GM19043 (cell line): ENCODE measurements around the gene RUSC1.
A peak's percentile ranks its signal among the peaks of the same experiment; 100 is the strongest.
"Not testable (repeated sequence)": the region's sequence is repeated elsewhere in the genome, so short reads cannot be mapped to it uniquely, and the experiment has no call there.

ENCODE experiments used
- ATAC-seq: cut with Tn5 transposase; IDR thresholded peaks from one replicate; pipeline ENCODE4 v1.9.1; 2021; ENCODE audit warnings: low read depth; ENCODE audit not compliant: unreplicated experiment

The RUSC1 gene

DNA sequence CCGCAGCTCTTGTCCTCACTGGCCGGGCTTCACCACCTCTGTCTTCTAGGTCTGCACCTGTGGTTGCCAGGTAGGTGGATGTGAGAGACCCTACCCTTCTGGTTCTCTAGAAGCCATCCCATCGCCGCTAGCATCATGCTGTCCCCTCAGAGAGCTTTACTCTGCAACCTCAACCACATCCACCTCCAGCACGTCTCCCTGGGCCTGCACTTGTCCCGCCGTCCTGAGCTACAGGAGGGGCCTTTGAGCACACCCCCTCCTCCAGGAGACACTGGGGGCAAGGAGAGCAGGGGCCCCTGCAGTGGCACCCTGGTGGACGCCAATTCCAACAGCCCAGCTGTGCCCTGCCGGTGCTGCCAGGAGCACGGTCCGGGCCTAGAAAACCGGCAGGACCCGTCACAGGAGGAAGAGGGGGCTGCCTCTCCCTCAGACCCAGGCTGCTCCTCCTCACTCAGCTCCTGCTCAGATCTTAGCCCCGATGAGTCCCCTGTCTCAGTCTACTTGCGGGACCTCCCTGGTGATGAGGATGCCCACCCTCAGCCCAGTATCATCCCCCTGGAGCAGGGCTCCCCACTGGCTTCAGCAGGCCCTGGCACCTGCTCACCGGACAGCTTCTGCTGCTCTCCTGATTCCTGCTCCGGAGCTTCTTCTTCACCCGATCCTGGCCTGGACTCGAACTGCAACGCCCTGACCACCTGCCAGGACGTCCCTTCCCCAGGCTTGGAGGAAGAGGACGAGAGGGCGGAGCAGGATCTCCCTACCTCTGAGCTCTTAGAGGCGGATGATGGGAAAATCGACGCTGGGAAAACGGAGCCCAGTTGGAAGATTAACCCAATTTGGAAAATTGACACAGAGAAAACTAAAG is 1.2 kb downstream of the RUSC1 start:
- ATAC-seq: no peak

DNA sequence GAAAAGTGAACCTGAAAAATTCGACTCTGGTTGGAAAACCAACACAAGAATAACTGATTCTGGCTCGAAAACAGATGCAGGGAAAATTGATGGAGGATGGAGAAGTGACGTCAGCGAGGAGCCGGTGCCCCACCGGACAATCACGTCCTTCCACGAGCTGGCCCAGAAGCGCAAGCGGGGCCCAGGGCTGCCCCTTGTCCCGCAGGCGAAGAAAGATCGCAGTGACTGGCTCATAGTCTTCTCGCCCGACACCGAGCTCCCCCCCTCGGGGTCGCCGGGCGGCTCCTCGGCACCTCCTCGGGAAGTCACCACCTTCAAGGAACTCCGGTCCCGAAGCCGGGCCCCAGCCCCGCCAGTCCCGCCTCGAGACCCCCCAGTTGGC is 1.9 kb downstream of the RUSC1 start:
- no peak for ATAC-seq

DNA sequence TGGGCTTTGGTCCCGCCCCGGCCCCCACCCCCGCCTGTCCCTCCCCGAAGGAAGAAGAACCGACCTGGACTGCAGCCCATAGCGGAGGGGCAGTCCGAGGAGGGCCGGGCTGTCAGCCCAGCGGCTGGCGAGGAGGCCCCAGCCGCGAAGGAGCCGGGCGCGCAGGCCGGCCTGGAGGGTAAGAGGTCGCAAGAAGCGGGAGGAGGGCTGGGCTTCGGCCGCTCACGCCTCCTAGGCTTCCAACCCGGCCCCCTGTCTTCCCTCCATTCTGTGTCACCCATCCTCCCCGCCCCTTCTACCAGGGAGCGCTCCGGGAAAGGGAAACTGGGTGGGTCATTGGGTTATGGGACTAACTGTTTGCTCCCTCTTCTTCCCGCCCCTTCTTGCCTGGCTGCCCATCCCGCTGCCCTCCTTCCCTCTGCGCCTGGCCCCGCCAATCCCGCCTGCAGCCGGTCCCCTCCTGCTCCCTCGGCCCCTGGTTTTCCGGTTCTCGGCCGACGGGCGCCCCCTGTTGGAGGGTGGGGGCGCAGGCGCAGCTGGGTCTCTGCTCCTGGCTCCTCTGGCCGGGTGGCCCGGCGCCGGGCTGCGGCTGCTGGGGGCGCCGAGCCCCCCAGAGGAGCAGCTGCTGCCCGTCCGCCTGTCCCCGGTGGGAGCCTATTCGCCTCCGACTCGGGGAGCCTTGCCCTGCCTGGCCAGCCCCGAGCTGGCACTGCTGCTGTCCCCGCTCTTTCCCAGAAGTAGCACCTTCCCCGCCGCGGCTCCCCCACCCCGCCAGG is 2.4 kb downstream of the RUSC1 start:
- ATAC-seq: peak; percentile 28

DNA sequence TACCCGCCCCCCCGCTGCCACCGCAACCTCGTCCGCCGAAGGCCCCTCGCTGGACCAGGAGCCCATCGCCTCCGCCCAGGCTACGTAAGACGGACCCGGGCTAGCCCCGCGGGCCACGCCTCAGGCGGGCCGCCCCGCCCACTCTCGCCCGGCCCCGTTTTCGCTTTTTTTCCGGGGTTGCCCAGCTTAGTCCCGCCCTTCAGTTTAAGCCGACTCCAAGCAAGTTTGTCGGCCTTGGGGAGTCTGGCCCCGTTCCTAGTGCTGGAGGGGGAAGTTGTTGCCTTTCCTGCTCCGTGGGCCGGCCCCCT is 3.0 kb downstream of the RUSC1 start:
- peak; percentile 33 for ATAC-seq

DNA sequence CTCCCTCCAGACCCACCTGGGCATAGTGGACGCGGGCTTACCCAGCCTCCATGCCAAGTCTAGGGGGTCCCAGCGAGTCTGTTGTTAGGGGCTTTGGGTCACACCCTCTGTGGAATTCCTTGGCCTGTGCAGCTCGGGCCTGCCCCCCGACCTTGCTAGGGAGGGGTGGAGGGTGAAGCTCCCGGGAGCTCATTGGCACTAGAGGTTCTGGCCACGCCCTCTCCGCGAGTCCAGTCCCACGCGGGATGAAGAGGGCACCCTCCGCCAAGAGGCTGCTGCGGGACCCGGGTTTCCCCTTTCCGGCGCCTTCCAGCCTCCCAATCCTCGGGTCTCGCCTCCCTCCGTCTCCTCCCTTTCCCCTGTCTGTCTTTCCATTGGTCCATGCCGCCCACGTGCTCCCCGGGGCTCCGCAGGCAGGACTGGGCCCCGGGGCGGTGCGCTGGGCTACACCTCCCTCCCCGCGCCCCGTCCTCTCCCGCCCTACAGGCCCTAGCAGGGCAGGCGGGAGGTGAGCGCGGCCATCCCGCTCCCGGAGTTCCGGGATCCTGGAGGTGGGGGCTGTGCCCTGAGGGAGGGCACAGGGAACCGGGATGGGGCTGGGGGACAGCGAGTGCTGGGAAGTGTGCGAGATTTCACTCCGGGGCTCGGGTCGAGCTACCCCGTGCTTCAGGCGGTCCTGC is 3.5 kb downstream of the RUSC1 start:
- ATAC-seq: peak; percentile 69

DNA sequence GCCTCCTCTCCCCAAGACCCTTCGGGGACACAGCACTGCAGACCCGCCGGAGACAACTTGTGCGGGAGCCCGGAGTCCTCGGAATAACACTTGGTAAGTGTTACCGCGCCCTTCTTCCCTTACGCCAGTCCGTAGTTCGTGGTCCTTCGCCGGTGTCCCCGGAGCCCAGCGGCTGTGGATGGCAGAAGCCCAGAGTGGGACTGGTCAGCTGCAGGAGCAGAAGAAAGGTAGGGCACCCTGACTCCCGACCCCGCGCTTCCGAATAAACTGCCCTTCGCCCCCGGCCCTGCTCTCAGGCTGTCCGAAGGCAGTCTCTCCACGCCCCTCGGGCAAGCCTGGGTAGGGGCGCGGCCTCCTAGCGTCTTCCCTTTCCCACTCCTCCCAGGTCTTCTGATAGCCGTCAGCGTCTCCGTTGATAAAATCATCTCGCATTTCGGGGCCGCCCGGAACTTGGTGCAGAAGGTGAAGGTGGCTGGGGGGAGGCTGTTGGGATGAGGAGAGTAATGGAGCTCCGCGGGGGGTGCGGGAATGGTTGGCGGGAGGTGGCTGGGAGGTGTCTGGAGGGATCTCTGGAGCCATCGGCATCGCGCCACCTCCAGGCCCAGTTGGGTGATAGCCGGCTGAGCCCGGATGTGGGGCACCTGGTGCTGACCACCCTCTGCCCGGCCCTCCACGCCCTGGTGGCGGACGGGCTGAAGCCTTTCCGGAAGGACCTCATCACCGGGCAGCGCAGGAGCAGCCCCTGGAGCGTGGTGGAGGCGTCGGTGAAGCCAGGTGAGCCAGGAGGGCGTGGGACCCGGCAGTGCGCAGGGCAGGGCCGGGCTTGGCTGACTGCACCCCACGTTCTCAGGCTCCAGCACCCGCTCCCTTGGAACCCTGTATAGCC is 4.3 kb downstream of the RUSC1 start:
- no peak for ATAC-seq

DNA sequence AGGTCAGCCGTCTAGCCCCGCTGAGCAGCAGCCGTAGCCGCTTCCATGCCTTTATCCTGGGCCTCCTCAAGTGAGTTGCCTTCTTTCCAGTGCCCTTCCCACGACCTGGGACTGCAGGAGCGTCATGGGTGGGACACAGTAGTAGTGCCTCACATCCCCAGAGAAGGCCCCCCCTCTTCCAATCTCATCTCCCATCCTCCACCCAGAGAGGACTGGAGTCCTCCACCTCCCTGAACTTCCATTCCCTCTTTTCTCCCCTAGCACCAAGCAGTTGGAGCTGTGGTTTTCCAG is 4.9 kb downstream of the RUSC1 start:
- no peak for ATAC-seq

DNA sequence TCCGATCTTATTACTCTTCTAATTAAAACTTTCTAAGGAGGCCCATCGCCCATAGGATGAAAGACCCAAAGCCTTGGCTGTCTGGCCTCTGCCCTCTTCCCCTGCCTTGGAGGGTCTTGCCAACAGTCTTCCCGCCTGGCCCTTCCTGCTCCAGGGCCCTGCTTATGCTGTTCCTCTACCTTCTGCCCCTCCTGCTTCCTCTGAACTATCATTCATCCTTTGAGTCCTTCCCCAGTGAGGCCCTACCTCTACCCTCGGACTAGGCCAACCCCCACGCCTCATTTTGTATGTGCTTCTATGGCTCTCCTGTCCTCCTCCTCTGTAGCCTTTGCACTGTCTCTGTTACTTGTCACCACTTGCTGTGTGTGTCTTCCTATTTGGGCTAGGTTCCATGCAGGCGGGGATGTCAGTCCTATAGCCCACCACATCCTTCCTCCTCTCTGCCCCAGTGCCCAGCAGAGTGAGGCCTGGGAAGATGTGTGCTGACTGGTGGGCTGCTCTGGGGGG is 5.4 kb downstream of the RUSC1 start:
- ATAC-seq: no peak

DNA sequence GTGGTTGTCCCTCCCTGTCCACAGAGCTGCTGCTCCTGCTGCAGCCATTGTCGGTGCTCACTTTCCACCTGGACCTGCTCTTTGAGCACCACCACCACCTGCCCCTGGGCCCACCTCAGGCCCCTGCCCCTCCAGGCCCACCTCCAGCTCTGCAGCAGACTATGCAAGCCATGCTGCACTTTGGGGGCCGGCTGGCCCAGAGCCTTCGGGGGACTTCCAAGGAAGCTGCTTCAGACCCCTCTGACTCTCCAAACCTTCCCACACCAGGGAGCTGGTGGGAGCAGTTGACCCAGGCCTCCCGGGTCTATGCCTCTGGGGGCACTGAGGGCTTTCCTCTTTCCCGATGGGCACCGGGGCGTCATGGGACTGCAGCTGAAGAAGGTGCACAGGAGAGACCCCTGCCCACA is 5.9 kb downstream of the RUSC1 start:
- ATAC-seq: no peak

DNA sequence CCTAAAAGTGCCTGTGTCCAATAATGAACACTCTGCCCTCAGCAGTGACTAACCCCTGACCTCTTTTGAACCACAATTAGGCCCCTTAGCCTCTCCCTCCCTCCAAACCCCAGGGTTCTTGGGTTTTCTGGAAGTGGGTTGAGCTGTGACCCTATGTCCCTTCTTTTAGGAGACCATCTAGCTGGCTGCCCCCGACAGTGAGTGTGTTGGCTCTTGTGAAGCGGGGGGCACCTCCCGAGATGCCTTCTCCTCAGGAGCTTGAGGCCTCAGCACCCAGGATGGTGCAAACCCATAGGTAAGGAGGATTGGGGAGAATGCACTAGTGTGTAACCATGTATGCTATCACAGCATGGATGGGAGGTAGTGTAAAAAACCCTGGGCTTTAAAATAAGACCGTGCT is 7.3 kb downstream of the RUSC1 start:
- ATAC-seq: no peak

DNA sequence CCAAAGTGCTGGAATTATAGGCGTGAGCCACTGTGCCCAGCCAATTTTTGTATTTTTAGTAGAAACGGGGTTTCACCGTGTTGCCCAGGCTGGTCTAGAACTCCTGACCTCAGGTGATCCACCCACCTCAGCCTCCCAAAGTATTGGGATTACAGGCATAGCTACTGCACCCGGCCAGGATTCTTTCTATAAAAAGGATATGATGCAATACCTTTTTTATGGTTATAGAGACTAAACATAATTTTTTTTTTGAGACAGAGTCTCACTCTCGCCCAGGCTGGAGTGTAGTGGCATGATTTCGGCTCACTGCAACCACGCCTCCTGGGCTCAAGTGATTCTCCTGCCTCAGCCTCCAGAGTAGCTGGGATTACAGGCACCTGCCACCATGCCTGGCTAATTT is 8.2 kb downstream of the RUSC1 start:
- not testable (repeated sequence) for ATAC-seq

DNA sequence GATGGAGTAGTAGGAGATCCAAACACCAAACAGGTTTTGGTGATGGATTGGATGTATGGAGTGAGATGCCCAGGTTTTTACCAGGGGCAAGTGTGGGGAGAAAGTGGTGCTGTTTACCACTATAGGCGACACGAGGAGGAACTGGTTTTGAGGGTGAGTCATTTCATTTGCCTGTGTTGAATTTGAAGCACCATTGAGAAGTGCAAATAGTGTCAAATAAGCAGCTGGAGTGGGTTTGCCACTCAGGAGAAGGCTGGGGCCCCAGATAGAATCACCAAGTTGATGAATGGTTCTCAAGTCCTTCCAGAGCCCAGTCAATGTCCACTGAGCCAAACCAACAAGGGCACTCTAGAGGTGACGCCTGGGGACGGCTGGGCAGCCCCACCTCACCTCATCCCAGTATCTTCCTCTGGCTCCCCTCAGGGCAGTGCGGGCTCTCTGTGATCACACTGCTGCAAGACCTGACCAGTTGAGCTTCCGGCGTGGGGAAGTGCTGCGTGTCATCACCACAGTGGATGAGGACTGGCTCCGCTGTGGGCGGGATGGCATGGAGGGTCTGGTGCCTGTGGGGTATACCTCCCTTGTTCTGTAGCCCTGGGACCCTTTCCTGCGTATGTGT is 9.4 kb downstream of the RUSC1 start:
- no peak for ATAC-seq

DNA sequence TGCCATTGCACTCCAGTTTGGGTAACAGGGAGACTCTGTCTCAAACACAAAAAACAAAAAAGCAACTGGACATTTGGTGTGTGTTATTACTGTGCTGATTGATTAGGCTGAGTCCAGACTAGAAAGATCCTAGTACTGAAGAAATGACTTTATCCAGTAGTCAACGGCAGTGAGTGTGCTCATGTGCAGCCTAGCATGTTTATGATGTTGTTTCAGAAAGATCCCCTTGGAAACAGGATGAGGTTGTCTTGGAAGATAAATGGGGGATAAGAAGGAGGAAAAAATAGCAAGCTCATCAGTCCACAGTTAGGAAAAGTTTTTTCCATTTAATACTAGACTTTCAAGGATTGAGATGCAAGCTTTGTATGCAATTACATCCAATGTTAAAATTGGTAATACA is 14.3 kb downstream of the RUSC1 start:
- no peak for ATAC-seq

DNA sequence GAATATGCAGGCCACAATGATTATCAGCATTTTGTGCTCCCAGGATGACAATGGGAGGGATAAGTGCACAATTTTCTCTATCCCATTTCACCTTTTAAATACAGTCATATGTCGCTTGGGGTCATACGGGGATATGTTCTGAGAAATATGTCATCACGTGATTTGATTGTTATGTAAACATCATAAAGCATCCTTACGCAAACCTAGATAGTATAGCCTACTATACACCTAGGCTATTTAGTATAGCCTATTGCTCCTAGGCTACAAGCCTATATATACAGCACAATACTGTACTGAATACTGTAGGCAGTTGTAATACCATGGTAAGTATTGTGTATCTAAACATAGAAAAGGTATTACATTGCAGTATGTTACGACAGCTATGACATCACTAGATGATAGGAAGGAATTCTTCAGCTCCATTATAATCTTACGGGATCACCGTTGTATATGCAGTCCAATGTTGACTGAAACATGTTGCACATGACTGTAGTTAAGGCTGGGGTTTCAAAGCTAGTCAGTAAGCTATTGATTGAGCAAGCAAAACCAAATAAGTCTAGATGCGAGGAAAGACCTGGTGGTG is 18.9 kb downstream of the RUSC1 start:
- no peak for ATAC-seq

DNA sequence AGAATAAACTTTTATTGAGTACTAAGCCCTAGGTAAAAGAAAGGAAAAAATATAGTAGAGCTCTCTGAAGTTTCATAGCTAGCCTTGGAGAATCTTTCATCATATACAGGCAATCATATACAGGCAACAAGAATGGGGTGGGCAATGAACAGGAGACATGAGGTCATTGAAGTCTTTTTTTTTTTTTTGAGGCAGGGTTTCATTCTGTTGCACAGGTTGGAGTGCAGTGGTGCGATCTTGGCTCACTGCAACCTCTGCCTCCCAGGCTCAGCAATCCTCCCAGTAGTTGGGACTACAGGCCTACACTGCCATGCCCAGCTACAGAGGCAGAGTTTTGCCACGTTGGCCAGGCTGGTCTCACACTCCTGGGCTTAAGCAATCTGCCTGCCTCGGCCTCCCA is 22.1 kb downstream of the RUSC1 start:
- ATAC-seq: no peak

DNA sequence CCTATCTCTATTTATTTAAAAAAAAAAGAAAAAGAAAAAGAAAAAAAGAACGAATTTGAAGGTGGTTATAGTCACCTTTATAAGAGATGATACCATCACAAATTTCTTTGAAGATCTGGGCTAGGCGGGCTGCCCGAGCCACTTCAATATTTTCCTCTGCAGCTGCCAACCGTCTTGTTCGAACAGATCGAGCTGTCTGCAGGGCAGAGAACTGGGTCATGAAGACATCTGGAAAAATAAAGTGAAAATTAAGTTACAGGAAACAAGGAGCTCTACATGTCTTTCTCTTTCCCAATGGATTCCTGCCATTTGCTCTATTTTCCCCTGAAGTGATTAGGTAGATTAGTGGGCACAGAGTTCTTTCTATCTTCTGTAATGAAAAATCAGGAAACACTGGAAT is 31.9 kb downstream of the RUSC1 start:
- no peak for ATAC-seq

DNA sequence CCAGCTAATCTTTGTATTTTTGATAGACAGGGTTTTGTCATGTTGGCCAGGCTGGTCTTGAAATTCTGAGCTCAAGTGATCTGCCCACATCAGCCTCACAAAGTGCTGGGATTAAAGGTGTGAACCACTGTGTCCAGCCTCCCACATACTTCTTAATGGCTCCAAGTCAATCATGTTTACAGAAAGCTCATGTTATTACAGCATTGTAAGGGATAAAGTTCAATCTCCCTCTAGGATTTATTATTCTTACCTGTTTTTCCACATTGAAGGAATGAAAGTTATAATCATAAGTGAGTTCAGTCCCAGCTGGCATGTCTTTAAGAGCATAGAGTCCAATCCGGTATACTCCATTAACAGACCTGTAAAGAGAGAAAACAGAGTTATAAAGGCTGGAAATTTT is 39.4 kb downstream of the RUSC1 start:
- ATAC-seq: no peak

DNA sequence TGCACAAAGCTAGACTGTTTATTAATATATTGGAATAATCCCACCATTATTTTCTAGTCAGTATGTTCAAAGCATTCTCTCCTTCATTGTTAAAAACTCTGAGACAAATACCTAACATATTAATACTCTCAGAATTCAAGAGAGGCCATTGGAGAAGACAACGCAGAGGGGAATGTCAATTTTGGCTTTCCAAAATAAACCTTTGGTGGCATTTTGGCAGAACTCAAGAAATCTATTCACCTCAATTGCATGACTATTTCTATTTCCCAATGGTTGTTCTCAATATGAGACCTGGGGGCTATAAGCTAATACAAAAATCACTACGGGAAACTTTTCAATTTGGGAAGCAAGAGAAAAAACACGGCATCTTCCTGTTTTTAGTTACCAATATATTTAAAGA is 58.5 kb downstream of the RUSC1 start:
- no peak for ATAC-seq

DNA sequence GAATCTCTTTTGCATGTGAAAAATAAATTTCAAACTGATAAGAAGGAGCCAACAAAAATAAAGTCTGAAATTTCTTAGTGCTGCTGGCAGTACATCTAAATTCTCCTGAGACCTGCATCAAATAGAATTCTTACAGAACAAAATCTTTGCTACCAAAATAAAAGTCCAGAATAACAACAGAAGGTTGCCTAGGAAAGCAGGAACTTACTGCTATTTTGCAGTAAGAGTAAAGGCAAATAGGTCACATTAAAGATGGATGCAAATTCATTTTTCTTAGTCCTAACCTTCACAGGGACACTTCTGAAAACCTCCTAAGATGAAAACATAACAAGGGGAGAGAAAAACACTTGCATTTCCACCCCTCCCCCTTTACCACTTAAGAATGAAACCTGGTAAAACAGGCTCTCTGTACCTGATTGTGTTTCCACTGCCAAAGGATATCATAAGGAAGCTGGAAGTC is 59.0 kb downstream of the RUSC1 start:
- ATAC-seq: no peak
